Right lobe of liver (tissue), 4 donors: Measurements from ENCODE around the gene TTBK2.

Source experiments
- CTCF ChIP-seq, 4 donors: fragments of 200-600 bp in 3 of 4; fragments of 450-650 bp in 1 of 4; IDR thresholded peaks; one replicate each; pipeline versions ENCODE4 v1.5.1 to v1.8.0; 2016 to 2022; ENCODE audit warnings: antibody characterized with exemption in 4 of 4, mild to moderate bottlenecking in 2 of 4
- POLR2A ChIP-seq: fragments of 450-650 bp; IDR thresholded peaks from one replicate; pipeline ENCODE4 v1.6.1; 2017; ENCODE audit warnings: antibody characterized with exemption, mild to moderate bottlenecking
- donor health status: DM: no; HTN: no; CAD: no.
- donor health status: DM: no; HTN: no; CAD: no.
- donor health status: DM: no; HTN: yes; CAD: no.

GRCh38 chr15:42742149-42742548 is 178.4 kb downstream of the TTBK2 start:
- TF ChIP-seq CTCF (IDR thresholded peaks at IDR 0.05) (no peak), POLR2A (no peak)
